ENCODE measurements around the gene FDPS.

- TF ChIP-seq EZH2 (IDR thresholded peaks at IDR 0.05; ENCODE audit: low read depth, unreplicated experiment) (no peak), CREB1 (CRISPR knock-in tag; IDR thresholded peaks at IDR 0.05; ENCODE audit: low read depth) (no peak), CTCF (conservative IDR thresholded peaks at IDR 0.05; ENCODE audit: low read depth in 2 of 2) (no peak), POLR2AphosphoS5 (IDR thresholded peaks at IDR 0.05; ENCODE audit: low read depth) (no peak), REST (IDR thresholded peaks at IDR 0.05; ENCODE audit: unreplicated experiment) (no peak), EZH2phosphoT487 (IDR thresholded peaks at IDR 0.05; ENCODE audit: unreplicated experiment) (no peak)
These were observed 26.3 kb downstream of the FDPS start for GRCh38 chr1:155334962-155335361.

Data from GM23338 (cell line).